H1 (cell line): ENCODE results near the gene CPLX1. TPM values are rescaled to one million over a fixed set of nuclear protein-coding genes. Genes with fewer than 3 reads are reported as not detected.

Source experiments
- ASH2L ChIP-seq: fragments of 200-600, 300-600 bp; sonication (generic); IDR thresholded peaks from one replicate; pipeline ENCODE4 v1.7.1; 2017; ENCODE audit warnings: low read length
- EZH2 ChIP-seq: fragments of 200-600 bp; sonication (generic); IDR thresholded peaks from 2 replicates; pipeline ENCODE4 v1.7.1; 2012; ENCODE audit warnings: low read depth, mild to moderate bottlenecking, moderate library complexity, low read length, inconsistent platforms; ENCODE audit not compliant: severe bottlenecking
- FOSL1 ChIP-seq: IDR thresholded peaks from 2 replicates; pipeline ENCODE4 v1.6.1; 2011; ENCODE audit warnings: mild to moderate bottlenecking, low read depth, low read length, moderate library complexity; ENCODE audit not compliant: insufficient read depth
- POLR2A ChIP-seq, 2 experiments: IDR thresholded peaks; 1 replicate in 1 of 2; 2 replicates in 1 of 2; pipeline ENCODE4 v1.6.1; 2011; ENCODE audit warnings: low read depth in 2 of 2, low read length in 2 of 2, mild to moderate bottlenecking in 2 of 2; ENCODE audit errors: control extremely low read depth in 1 of 2
- POLR2AphosphoS5 ChIP-seq: IDR thresholded peaks from 2 replicates; pipeline ENCODE4 v1.6.1; 2011; ENCODE audit warnings: low read depth, low read length
- RFX5 ChIP-seq: IDR thresholded peaks from 2 replicates; pipeline ENCODE4 v1.6.1; 2011; ENCODE audit warnings: low read depth, low read length, improper control_type of control experiment, borderline replicate concordance
- RNF2 ChIP-seq: fragments of 200-900, 300-1000 bp; sonication (generic); IDR thresholded peaks from 2 replicates; pipeline ENCODE4 v1.7.1; 2016; ENCODE audit warnings: borderline replicate concordance, low read depth, mild to moderate bottlenecking, antibody characterized with exemption, low read length; ENCODE audit not compliant: poor library complexity, severe bottlenecking; ENCODE audit errors: missing control alignments
- polyA plus RNA-seq, 7 experiments: library from polyadenylated mRNA; depleted of rRNA in 3 of 7; stranded (reverse) in 5 of 7; unstranded in 2 of 7; fragments of >200 nt in 5 of 7; fragments of 200-250 nt in 2 of 7; gene quantifications; 1 replicate in 5 of 7; 2 replicates in 1 of 7; 4 replicates in 1 of 7; pipeline versions ENCODE4 v1.2.1 to v1.2.3, GENCODE V29; 2011 to 2013; ENCODE audit warnings: missing spikeins in 2 of 7, mixed read lengths in 2 of 7
- total RNA-seq: library from RNA; stranded (reverse); fragmentation: NEBNext Ultra II Directional; extraction: Animal tissue kit (Norgen Biotek cat#: 25700); gene quantifications from 2 replicates; pipeline ENCODE4 v1.2.1, GENCODE V29; 2021

Gene CPLX1
- total and polyA plus RNA-seq, 2 of the 8 experiments (the other 6 are each of a cell fraction or from before 2014, with no cell fraction given) = 0.32 to 0.56 TPM

DNA sequence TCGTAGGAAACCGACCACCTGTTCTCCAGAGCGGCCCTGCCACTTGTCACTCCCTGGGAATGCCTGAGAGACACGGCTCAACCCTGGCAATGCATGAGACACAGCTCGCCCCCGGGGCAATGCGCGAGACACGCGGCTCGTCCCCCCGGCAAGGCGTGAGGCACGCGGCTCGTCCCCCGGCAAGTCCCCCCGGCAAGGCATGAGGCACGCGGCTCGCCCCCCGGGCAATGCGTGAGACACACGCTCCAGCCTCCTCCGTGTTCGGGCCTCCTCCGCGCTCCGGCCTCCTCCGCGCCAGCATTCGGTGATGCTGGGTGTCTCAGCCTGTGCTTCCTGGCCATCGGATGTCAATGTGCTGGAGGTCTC, 27.5 kb upstream of the CPLX1 start (continued):
- TF ChIP-seq RNF2 = no peak
- TF ChIP-seq POLR2AphosphoS5 = no peak
- TF ChIP-seq RFX5 = no peak
- TF ChIP-seq FOSL1 = no peak
- no peak for TF ChIP-seq POLR2A (IDR thresholded peaks at IDR 0.05; ENCODE audit: control extremely low read depth in 1 of 2, low read depth in 2 of 2, low read length in 2 of 2)
- TF ChIP-seq EZH2 = no peak
- TF ChIP-seq ASH2L = no peak
